Ammon's horn (tissue), 1 donor: Measurements from ENCODE around the gene ADK.
"Not testable (repeated sequence)": the region's sequence is repeated elsewhere in the genome, so short reads cannot be mapped to it uniquely, and the experiment has no call there.

Source experiments
- DNase-seq: peaks from one replicate; pipeline ENCODE4 v3.0.0-alpha.2; 2016; ENCODE audit warnings: low spot score

ADK gene

GRCh38 chr10:74488907-74489306 lies 337.9 kb downstream of the ADK start:
- DNase-seq, result no peak

DNA sequence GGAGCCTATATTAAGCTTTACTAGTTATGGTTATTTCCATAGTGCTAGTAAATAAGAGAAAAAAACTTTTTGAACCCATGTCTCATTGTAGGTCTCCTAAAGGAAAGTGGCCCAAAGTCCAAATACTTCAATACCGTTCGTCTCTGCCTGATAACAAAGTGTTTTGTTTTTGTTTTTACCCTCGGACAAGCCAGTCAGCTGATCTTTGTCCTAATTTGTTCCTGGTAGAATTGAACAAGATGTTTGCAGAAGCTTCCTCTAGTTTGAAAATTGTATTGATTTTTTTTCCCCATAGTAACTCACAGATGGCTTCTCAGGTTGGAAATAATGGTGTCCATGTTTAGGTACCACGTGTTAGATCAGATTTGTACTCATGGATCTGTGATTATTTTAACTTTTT lies 339.5 kb downstream of the ADK start:
- no peak for DNase-seq

DNA sequence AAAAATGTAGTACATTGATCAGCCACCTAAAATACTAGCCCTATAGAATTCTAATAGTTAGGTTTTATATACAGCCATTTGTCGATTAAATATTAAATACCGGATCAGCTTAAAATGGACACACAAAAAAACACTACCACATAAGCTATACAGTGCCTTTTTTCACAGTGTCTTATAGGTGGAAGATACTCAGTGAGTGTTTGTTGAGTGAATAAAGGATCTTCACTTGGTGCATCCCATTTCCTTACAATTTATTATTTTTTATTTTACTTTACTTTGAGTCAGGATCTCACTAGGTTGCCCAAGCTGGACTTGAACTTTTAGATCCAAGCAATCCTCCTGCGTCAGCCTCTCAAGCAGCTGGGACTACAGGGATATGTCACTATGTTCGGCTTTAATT lies 340.0 kb downstream of the ADK start:
- DNase-seq, result no peak

GRCh38 chr10:74496276-74496675 lies 345.3 kb downstream of the ADK start:
- DNase-seq, result not testable (repeated sequence)

- DNase-seq, result not testable (repeated sequence)
Measured at GRCh38 chr10:74498664-74499063, 347.6 kb downstream of the ADK start.

GRCh38 chr10:74500026-74500704 lies 349.1 kb downstream of the ADK start:
- no peak for DNase-seq

DNA sequence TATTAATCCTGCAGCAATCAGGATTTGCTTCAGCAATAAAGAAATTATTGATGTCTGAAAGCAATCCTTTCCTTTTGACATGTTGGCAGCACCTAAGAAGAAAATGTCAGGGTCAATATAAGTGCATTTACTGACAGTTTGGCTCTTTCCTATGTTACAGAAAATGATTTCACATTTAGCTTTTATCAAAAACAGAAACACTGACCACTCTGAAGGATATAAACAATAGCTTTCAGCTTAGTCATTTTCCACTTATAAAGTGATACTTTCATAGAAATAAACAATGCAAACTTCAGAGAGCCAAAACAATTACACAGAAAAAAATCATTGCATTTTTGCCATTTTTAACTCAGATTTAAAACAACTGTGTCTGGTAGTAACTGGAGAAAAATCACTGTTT lies 349.8 kb downstream of the ADK start:
- DNase-seq, result no peak

GRCh38 chr10:74502963-74503608 lies 352.1 kb downstream of the ADK start:
- DNase-seq, result no peak

DNA sequence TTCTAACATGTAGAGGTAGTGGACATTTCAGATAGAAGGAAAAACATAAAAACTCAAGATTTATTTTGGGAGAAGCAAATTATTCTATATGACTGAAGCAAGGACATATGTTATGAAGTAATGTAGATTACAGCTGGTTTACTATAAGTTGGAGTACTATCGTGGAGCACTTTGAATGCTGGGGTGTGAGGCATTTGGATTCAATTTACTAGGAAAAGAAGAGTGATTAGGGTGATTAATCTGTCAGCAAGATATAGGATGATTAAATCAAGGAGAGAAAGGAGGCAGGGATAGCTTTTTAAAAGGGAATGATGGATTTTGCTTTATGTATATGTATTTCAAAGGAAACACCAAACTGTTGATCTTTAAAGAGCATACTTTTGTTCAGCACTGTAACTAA lies 356.9 kb downstream of the ADK start:
- no peak for DNase-seq

DNA sequence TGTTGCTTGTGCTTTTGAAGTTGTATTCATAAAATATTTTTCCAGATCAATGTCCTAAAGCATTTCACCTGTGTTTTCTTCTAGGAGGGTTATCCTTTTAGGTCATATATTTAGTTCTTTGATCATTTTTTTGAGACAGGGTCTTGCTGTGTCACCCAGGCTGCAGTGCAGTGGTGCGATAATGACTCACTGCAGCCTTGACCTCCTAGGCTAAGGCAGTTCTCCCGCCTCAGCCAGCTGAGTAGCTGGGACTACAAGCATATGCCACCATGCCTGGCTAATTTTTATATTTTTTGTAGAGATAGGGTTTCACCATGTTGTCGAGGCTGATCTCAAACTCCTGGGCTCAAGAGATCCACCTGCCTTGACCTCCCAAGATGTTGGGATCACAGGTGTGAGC lies 359.6 kb downstream of the ADK start:
- no peak for DNase-seq

GRCh38 chr10:74511051-74511450 lies 360.0 kb downstream of the ADK start:
- no peak for DNase-seq

DNA sequence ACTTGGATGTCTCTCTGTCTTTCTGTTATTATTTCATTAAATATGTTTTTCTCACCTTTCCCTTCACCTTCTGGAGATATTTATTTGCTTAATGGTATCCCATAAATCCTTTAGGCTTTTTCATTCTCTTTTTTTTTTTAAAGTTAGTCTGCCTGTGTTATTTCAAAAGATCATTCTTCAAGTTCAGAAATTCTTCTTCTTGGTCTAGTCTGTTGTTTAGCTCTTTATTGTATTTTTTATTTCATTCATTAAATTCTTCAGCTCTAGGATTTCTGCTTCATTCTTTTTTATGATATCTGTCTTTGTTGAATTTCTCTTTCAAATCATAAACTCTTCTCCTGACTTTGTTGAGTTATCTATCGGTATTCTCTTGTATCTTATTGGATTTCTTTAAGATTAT lies 363.3 kb downstream of the ADK start:
- DNase-seq, result no peak

DNA sequence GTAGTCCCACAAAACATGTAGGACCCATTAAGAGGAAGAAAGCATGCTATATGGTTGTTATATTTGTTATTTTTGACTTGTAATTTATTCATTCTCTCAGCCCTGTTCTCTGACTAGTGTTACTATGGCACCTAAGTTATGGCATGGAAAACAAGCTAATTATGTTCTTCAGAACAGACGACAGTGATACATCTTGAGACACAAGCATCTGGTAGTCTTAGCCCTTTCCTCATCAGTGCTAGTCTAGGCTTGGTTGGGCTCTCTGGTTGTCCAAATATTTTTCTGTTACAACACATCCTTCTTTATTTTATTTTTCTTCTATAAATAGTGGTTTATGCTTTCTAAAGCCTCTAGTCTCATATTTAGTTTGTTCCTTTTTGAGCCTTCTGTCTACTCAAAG lies 367.0 kb downstream of the ADK start:
- peak; percentile 3 for DNase-seq

GRCh38 chr10:74521526-74521925 lies 370.5 kb downstream of the ADK start:
- DNase-seq, result peak; percentile 4

GRCh38 chr10:74523199-74523598 lies 372.2 kb downstream of the ADK start:
- DNase-seq, result no peak

GRCh38 chr10:74525885-74526284 lies 374.9 kb downstream of the ADK start:
- DNase-seq, result no peak

- not testable (repeated sequence) for DNase-seq
Measured at GRCh38 chr10:74527611-74528010, 376.6 kb downstream of the ADK start.

- no peak for DNase-seq
Measured at GRCh38 chr10:74529205-74529604, 378.2 kb downstream of the ADK start.

GRCh38 chr10:74530981-74531380 lies 380.0 kb downstream of the ADK start:
- DNase-seq, result no peak

DNA sequence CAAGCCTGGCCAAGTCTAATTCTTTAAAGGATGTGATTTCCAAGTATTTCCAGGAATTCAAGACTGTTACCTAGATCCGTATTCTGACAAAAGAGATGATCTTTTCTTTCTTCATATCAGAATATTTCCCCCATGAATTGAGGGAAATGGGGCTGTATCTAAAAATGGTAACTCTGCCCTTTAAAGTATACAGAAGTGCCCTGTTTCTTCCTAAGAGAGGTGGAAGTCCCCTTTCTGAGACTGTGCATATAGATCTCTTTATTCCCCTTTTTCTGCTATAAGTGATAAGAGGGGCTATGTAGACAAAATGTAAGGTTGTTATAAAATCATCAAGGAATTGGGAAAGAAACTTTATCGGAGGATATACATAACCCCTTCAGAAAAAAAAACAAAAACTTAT lies 388.3 kb downstream of the ADK start:
- no peak for DNase-seq

DNA sequence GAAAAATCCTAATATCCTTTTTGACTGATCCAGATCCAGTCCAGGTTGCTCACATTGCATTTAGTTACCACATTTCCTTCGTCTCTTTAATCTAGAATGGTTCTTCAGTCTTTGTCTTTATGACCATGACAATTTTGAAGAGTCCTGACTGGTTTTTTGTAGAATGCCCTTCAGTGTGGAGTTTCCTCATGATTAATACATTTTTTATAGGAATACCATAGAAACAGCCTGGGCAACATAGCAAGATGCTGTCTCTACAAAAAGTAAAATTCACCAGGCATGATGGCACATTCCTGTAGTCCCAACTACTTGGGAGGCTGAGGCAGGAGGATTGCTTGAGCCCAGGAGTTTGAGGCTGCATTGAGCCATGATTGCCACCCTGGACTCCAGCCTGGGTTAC lies 390.4 kb downstream of the ADK start:
- no peak for DNase-seq

DNA sequence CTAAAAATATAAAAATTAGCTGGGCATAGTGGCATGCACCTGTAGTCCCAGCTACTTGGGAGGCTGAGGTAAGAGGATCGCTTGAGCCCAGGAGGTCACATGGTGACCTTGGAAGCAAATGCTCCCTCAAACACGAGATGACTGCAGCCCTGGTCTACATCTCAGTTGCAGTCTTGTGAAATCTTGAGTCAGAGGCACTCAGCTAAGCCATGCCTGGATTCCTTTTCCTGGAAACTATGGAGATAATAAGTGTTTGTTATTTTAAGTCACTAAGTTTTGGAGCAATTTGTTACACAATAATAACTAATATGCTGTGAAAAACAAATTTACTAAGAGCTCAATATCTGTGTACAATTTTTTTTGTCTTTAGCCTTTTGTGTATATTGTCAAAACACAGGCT lies 391.1 kb downstream of the ADK start:
- no peak for DNase-seq

DNA sequence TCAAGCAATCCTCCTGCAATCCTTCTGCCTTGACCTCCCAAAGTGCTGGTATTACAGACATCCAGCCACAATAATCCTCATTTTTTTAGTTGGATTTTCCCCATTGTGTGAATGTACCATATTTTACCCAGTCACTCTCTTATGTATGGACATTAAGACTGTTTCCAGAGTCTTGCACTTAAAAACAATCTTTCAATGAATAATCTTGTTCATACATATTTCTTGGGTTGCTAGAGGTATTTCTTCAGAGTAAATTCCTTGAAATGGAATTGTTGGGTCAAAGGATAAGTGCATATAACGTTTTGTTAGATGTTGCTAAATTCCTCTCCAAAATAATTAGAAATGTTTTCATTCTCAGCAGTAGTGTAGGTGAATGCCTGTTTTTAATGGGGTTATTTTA lies 392.3 kb downstream of the ADK start:
- no peak for DNase-seq

DNA sequence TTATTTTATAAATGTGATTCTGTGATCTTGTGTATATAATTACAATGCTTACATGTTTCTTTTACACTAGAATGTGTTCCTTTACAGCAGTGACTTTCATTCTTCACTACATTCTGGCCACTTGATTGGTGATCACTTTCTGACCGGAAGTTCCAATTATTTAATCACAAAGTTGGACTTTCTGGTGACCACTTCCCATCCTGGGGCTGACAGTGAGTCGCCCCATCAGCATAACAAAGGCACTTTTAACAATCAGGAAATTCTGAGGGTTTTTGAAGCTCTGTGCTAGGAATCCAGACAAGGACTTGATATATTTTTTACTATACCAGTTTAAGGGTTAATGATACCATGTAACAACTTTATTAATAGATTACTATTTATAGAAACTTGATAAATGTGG lies 393.1 kb downstream of the ADK start:
- DNase-seq, result no peak
